Left ventricle myocardium inferior (tissue), 1 donor: ENCODE results near the gene LEP. TPM values are rescaled to one million over a fixed set of nuclear protein-coding genes. Genes with fewer than 3 reads are reported as not detected.
A peak's percentile ranks its signal among the peaks of the same experiment; 100 is the strongest.

ENCODE experiments used
- DNase-seq: peaks from one replicate; pipeline ENCODE4 v3.0.0-alpha.2; 2020
- H3K27ac ChIP-seq: fragments of 200-600 bp; replicated peaks from 2 replicates; pipeline ENCODE4 v1.8.0; 2021
- H3K27me3 ChIP-seq: fragments of 200-600 bp; 2 replicates; pipeline ENCODE4 v1.8.0; 2021; ENCODE audit warnings: low read depth
- H3K36me3 ChIP-seq: fragments of 200-600 bp; 2 replicates; pipeline ENCODE4 v1.8.0; 2021
- H3K4me1 ChIP-seq: fragments of 200-600 bp; 2 replicates; pipeline ENCODE4 v1.8.0; 2021
- H3K4me3 ChIP-seq: fragments of 200-600 bp; 2 replicates; pipeline ENCODE4 v1.8.0; 2021; ENCODE audit warnings: mild to moderate bottlenecking, moderate library complexity
- H3K9me3 ChIP-seq: fragments of 200-600 bp; replicated peaks from 2 replicates; pipeline ENCODE4 v1.8.0; 2021
- intact Hi-C: fragments of 100-400 bp; cut with micrococcal nuclease; formaldehyde crosslinking; loops from one replicate; pipeline ENCODE4 v1.11.0; 2022
- total RNA-seq: library from RNA; stranded (reverse); fragmentation: NEBNext Ultra II Directional; extraction: Animal tissue kit (Norgen Biotek cat#: 25700); gene quantifications from one replicate; pipeline ENCODE4 v1.2.1, GENCODE V29; 2021
- TF ChIP-seq, protein P1 (sequence below): fragments of 200-600 bp; IDR thresholded peaks from 2 replicates; pipeline ENCODE4 v1.8.0; 2021; ENCODE audit warnings: antibody characterized with exemption, mild to moderate bottlenecking, borderline replicate concordance
- donor health status: DM: no; HTN: yes; CAD: no; lungs with severe emphysema.

The LEP gene
- total RNA-seq, 1 donor from 2014 or later: 0.14 TPM

- no peak for DNase-seq
- Histone ChIP-seq H3K27me3 (peaks cover 98% of the 10 kb centered on the region), H3K36me3 (no peaks in the 10 kb centered on the region), H3K27ac (no peak overlapping the region), H3K4me3 (no peak overlapping the region), H3K4me1 (peaks cover 4% of the 10 kb centered on the region), H3K9me3 (no peaks in the 10 kb centered on the region)
- TF ChIP-seq, protein P1, sequence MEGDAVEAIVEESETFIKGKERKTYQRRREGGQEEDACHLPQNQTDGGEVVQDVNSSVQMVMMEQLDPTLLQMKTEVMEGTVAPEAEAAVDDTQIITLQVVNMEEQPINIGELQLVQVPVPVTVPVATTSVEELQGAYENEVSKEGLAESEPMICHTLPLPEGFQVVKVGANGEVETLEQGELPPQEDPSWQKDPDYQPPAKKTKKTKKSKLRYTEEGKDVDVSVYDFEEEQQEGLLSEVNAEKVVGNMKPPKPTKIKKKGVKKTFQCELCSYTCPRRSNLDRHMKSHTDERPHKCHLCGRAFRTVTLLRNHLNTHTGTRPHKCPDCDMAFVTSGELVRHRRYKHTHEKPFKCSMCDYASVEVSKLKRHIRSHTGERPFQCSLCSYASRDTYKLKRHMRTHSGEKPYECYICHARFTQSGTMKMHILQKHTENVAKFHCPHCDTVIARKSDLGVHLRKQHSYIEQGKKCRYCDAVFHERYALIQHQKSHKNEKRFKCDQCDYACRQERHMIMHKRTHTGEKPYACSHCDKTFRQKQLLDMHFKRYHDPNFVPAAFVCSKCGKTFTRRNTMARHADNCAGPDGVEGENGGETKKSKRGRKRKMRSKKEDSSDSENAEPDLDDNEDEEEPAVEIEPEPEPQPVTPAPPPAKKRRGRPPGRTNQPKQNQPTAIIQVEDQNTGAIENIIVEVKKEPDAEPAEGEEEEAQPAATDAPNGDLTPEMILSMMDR: no peak
- intact Hi-C loops: loop anchor here (2.0 kb wide), 1 partner anchor 499 kb away; no protein-coding TSS in a partner anchor
Observed at GRCh38 chr7:128207609-128208008, 33.5 kb upstream of the LEP start.

DNA sequence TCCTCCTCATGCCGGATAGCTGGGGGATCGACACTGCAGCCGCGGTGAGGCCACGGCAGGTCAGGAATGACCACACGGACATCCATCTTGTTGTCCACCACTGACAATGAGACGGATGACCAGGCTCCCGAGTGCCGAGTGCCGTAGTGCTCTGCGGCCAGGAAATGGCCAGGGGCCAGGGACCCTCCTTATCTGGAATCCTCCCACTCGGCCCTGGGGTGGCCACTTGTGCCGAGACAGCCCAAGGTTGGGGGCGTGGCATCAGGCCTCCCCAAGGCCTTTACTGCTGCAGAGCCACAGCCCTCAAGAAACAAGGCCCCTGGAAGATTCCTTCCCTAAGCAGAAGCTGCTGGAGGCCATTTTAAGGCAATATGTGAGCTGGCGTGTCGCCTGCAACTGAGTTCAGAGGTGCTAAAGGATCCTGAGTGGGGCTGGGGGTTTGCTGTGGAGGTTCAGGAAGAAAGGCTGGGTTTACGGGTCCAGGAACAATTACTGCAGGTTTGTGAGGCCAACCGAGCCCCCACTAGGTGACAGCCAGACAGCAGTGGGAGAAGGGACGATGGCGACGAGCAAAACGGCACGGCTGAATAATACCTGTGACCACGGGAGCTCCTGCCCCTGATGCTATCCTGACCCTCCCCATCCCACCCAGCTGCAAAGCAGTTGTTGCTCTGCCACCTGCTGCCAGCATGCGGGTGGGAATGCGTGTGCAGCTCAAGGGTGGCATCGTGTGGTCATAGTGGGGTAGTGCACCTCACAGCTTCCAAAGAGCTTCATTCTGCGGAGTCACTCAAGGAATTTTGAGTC is 31.6 kb upstream of the LEP start:
- intact Hi-C loops: loop anchor here (2.0 kb wide), 1 partner anchor 501 kb away; no protein-coding TSS in a partner anchor
- Histone ChIP-seq H3K9me3 (no peaks in the 10 kb centered on the region), H3K27ac (no peak overlapping the region), H3K4me1 (no peaks in the 10 kb centered on the region), H3K4me3 (no peak overlapping the region), H3K27me3 (peaks cover 97% of the 10 kb centered on the region), H3K36me3 (no peaks in the 10 kb centered on the region)
- DNase-seq: peak; percentile 44
- TF ChIP-seq, protein P1: peak; percentile 98

GRCh38 chr7:128210036-128210347 is 31.1 kb upstream of the LEP start:
- Histone ChIP-seq H3K27ac (no peak overlapping the region), H3K4me1 (no peaks in the 10 kb centered on the region), H3K36me3 (no peaks in the 10 kb centered on the region), H3K4me3 (no peak overlapping the region), H3K9me3 (no peaks in the 10 kb centered on the region), H3K27me3 (peaks cover 94% of the 10 kb centered on the region)
- DNase-seq: no peak
- intact Hi-C loops: no loop called here
- TF ChIP-seq, protein P1: no peak

DNA sequence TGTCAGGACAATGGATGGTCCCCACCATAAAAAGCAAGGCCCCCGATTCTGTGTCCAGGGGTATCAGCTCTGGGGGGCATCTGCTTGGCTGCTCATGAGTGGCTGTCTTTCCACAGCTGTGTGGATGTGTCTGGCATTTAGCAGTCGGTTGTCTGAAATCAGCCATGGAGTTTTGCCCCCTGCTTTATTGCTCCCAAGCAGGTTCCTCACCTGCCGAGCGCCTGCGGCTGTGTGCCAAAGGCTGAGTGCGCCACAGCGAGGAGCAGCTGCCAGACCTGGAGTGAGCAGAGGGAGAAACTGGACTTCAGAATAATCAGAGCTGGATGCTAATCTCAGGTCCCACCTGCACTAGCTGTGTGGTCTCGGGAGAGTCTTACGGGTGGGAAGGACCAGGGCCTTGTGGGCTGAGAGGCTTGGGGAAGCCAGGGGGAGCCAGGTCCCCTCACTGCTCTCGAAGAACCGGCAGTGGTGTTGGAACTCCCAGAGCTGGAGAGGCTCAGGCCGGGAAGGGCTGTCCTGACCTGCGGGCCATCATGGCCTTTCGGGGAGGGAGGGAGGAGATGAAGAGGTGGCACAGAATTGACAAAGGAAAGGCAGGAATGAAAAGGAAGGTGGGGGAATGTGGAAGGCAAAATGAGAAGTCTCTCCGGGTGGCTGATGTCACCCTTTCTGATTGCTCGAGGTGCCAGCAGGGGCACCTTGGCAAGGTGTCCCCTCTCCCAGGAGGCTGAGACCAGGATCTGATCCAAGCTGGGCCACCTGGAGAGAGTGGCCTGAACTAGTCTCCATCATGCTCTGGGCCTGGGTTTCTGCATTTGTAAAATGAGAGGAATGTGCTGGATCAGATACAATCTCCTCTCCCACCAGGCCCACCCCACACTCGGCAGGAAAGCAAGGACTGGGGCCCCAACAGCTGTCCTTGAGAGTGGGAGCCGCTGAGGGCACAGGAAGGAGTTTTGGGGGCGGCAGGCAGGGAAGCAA is 30.2 kb upstream of the LEP start:
- no peak for DNase-seq
- intact Hi-C loops: no loop called here
- Histone ChIP-seq H3K9me3 (no peaks in the 10 kb centered on the region), H3K36me3 (no peaks in the 10 kb centered on the region), H3K27ac (no peak overlapping the region), H3K4me3 (no peak overlapping the region), H3K27me3 (peaks cover 85% of the 10 kb centered on the region), H3K4me1 (no peaks in the 10 kb centered on the region)
- TF ChIP-seq, protein P1: no peak

DNA sequence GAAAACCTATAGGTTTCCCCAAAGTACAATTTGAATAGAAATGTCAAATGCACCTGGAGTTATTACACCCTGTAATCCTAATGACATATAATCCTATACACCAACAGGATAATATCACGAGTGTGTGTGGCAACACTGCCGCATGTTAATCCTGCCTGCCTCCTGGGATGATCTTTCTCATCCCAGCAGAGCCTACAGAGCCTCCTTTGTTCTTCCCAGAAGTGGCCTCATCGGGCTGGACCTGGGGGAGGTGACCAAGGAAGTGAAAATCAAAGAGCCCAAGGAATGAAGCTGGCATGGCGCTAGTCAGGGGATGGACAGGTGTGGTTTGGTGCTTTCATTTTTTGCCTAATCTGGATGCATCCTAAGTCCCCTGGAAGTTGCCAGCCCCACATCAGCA is 29.5 kb upstream of the LEP start:
- H3K4me3 ChIP-seq: no peak overlapping the region
- no peak overlapping the region for H3K27ac ChIP-seq
- DNase-seq: no peak
- TF ChIP-seq, protein P1: no peak
- H3K9me3 ChIP-seq: no peaks in the 10 kb centered on the region
- no peaks in the 10 kb centered on the region for H3K4me1 ChIP-seq
- intact Hi-C loops: no loop called here
- H3K27me3 ChIP-seq: peaks cover 78% of the 10 kb centered on the region
- no peaks in the 10 kb centered on the region for H3K36me3 ChIP-seq
